ENCODE measurements around the gene SLAMF8. TPM values are rescaled to one million over a fixed set of nuclear protein-coding genes. Genes with fewer than 3 reads are reported as not detected.

The SLAMF8 gene
- total and polyA plus RNA-seq, 2 of the 8 experiments (the other 6 are each of a cell fraction or from before 2014, with no cell fraction given) = not detected

DNA sequence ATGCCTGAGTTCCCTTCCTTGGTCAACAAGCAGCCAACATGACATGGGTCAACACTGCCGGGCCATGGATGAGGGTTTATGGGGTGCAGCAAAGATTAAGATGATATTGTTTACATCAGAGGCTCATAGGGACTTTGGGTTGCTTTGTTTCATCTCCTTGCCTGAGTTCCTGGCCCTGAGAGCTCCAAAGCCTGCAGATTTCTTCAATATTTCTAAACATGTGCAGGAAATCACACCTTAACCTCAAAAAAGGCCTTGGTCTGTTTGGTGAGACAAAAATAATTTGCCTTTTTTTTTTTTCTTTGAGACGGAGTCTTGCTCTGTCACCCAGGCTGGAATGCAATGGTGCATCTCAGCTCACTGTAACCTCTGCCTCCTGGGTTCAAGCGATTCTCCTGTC is 876 bp downstream of the SLAMF8 start:
- Histone ChIP-seq H4K91ac (replicated peaks; ENCODE audit: insufficient read length, low read length) (no peak overlapping the region), H3K4me3 (ENCODE audit: extremely low read depth in 1 of 4, insufficient read depth in 2 of 4, low read depth in 3 of 4, low read length in 4 of 4) (no peak overlapping the region), H3K56ac (replicated peaks; ENCODE audit: insufficient read length, low read depth, low read length) (no peak overlapping the region), H3K79me2 (ENCODE audit: control insufficient read depth in 1 of 2, insufficient read depth in 2 of 2, low read length in 2 of 2) (no peaks in the 10 kb centered on the region), H3K27ac (ENCODE audit: low read depth, low read length) (no peak overlapping the region), H2BK20ac (ENCODE audit: low read length) (no peak overlapping the region), H2BK120ac (replicated peaks; ENCODE audit: low read depth, low read length) (no peak overlapping the region), H3K27me3 (replicated peaks in 1 of 4; ENCODE audit: control insufficient read depth in 3 of 4, extremely low read depth in 1 of 4, insufficient read depth in 3 of 4, low read length in 3 of 4) (no peaks in the 10 kb centered on the region; a peak in 2 of 7 replicates), H3K23ac (ENCODE audit: insufficient read length) (no peak overlapping the region), H2BK5ac (ENCODE audit: low read depth, low read length) (no peak overlapping the region), H4K8ac (ENCODE audit: extremely low read depth, insufficient read depth, low read length) (no peak overlapping the region), H3K18ac (ENCODE audit: extremely low read depth, low read length) (no peak overlapping the region), H3K4me2 (ENCODE audit: insufficient read depth in 1 of 2, low read depth in 2 of 2, low read length in 2 of 2) (no peak overlapping the region), H3K23me2 (ENCODE audit: low read depth, low read length) (no peaks in the 10 kb centered on the region), H3K9ac (replicated peaks in 1 of 4; ENCODE audit: extremely low read depth in 1 of 4, low read depth in 3 of 4, low read length in 3 of 4) (no peak overlapping the region), H2AFZ (ENCODE audit: low read length) (no peak overlapping the region), H3K79me1 (ENCODE audit: low read depth, low read length) (no peaks in the 10 kb centered on the region), H4K5ac (ENCODE audit: insufficient read length, low read depth, low read length) (no peak overlapping the region), H2BK15ac (ENCODE audit: low read length) (no peak overlapping the region), H2BK12ac (ENCODE audit: low read depth, low read length) (no peak overlapping the region), H2AK5ac (ENCODE audit: low read depth, low read length) (no peak overlapping the region), H3K14ac (ENCODE audit: insufficient read length) (no peak overlapping the region), H4K20me1 (replicated peaks in 1 of 2; ENCODE audit: control insufficient read depth in 1 of 2, insufficient read depth in 2 of 2, low read length in 2 of 2) (no peaks in the 10 kb centered on the region), H3K4me1 (replicated peaks in 1 of 4; ENCODE audit: control insufficient read depth in 3 of 4, insufficient read depth in 4 of 4, low read length in 3 of 4) (peaks cover 0 to 4% (median 3%) of the 10 kb centered on the region in 4 experiments; a peak in 1 of 7 replicates), H3K36me3 (ENCODE audit: control insufficient read depth in 2 of 4, insufficient read depth in 4 of 4, low read length in 3 of 4) (no peaks in the 10 kb centered on the region), H3K9me3 (ENCODE audit: insufficient read depth in 2 of 2, low read depth in 1 of 2, low read length in 1 of 2) (no peaks in the 10 kb centered on the region), H3K4ac (replicated peaks; ENCODE audit: insufficient read length, low read depth, low read length) (no peak overlapping the region)
- DNase-seq (ENCODE audit: low read depth in 1 of 2, low spot score in 2 of 2) = no peak
- ChIA-PET CTCF (ENCODE audit: partially characterized antibody) (interaction anchor here (0.6 to 11.2 kb wide), 14 partner anchors 8 to 229 kb away, joined by 3 to 175 read pairs (median 4); partner anchors contain the start of gene FCRL6), POLR2A (ENCODE audit: partially characterized antibody) (interaction anchor here (0.6 kb wide), 1 partner anchor 98 kb away, joined by 3 read pairs; the partner anchor contains the start of gene TAGLN2)
- WGBS, 2 experiments (ENCODE audit: extremely low coverage in 1 of 2, insufficient coverage in 1 of 2, insufficient read length in 1 of 2, insufficient replicate concordance in 2 of 2, low coverage in 1 of 2, low lambda C conversion rate in 2 of 2, missing lambda C conversion rate in 1 of 2) = 75% methylated on average over 2 of the region's 3 CpGs; no CpG with 5 or more reads in 1 of the 2 experiments
- no peak for FAIRE-seq
- TF ChIP-seq MAFK (IDR thresholded peaks at IDR 0.05; ENCODE audit: low read depth, low read length) (no peak), HDAC2 (IDR thresholded peaks at IDR 0.05; ENCODE audit: borderline replicate concordance in 1 of 2, low read depth in 2 of 2, low read length in 2 of 2) (no peak), JUN (IDR thresholded peaks at IDR 0.05; ENCODE audit: low read depth, low read length) (no peak), BRCA1 (IDR thresholded peaks at IDR 0.05; ENCODE audit: low read depth, low read length) (no peak)
- TF ChIP-seq, protein P1, sequence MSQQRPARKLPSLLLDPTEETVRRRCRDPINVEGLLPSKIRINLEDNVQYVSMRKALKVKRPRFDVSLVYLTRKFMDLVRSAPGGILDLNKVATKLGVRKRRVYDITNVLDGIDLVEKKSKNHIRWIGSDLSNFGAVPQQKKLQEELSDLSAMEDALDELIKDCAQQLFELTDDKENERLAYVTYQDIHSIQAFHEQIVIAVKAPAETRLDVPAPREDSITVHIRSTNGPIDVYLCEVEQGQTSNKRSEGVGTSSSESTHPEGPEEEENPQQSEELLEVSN (IDR thresholded peaks at IDR 0.05) = no peak
